HPDE6-E6E7 (cell line): ENCODE data around the gene FLG2.
"Not testable (repeated sequence)": the region's sequence is repeated elsewhere in the genome, so short reads cannot be mapped to it uniquely, and the experiment has no call there.

ENCODE experiments used
- DNase-seq: peaks from one replicate; pipeline ENCODE4 v3.0.0; 2011; ENCODE audit warnings: missing footprints; ENCODE audit errors: extremely low spot score

The FLG2 gene

GRCh38 chr1:152312169-152312568 lies 47.6 kb downstream of the FLG2 start:
- DNase-seq, result not testable (repeated sequence)

- no peak for DNase-seq
Observed at GRCh38 chr1:152309955-152310354, 49.9 kb downstream of the FLG2 start.

GRCh38 chr1:152309320-152309901 lies 50.4 kb downstream of the FLG2 start:
- DNase-seq, result not testable (repeated sequence)

- not testable (repeated sequence) for DNase-seq
Observed at GRCh38 chr1:152308758-152309157, 51.0 kb downstream of the FLG2 start.

GRCh38 chr1:152307970-152308369 lies 51.8 kb downstream of the FLG2 start:
- DNase-seq, result not testable (repeated sequence)

- not testable (repeated sequence) for DNase-seq
Observed at GRCh38 chr1:152306123-152306522, 53.7 kb downstream of the FLG2 start.

- DNase-seq, result not testable (repeated sequence)
Observed at GRCh38 chr1:152304773-152305172, 55.0 kb downstream of the FLG2 start.

GRCh38 chr1:152303139-152303872 lies 56.5 kb downstream of the FLG2 start:
- DNase-seq, result not testable (repeated sequence)
